IMR-90 (cell line): ENCODE results near the gene GATA3.

Experiments
- BHLHE40 ChIP-seq: fragments of 150-350 bp; IDR thresholded peaks from 2 replicates; pipeline ENCODE4 v1.6.1; 2016; ENCODE audit warnings: mild to moderate bottlenecking, low read depth, low read length
- CTCF ChIP-seq: conservative IDR thresholded peaks from 2 replicates; pipeline ENCODE4 v1.5.1; 2012; ENCODE audit warnings: mild to moderate bottlenecking, low read depth, low read length, improper control_type of control experiment
- MAZ ChIP-seq: IDR thresholded peaks from 2 replicates; pipeline ENCODE4 v1.6.1; 2012; ENCODE audit warnings: low read depth, mild to moderate bottlenecking, low read length, improper control_type of control experiment, moderate library complexity, borderline replicate concordance
- MXI1 ChIP-seq: IDR thresholded peaks from 2 replicates; pipeline ENCODE4 v1.6.1; 2012; ENCODE audit warnings: low read depth, mild to moderate bottlenecking, low read length, moderate library complexity, borderline replicate concordance
- POLR2A ChIP-seq: IDR thresholded peaks from 2 replicates; pipeline ENCODE4 v1.6.1; 2012; ENCODE audit warnings: mild to moderate bottlenecking, low read depth, low read length
- RAD21 ChIP-seq: IDR thresholded peaks from 2 replicates; pipeline ENCODE4 v1.6.1; 2012; ENCODE audit warnings: low read length, improper control_type of control experiment
- RFX5 ChIP-seq: IDR thresholded peaks from 2 replicates; pipeline ENCODE4 v1.8.0; 2012; ENCODE audit warnings: low read depth, mild to moderate bottlenecking, low read length, moderate library complexity
- TF ChIP-seq, protein P1 (sequence below): fragments of 150-350 bp; IDR thresholded peaks from 2 replicates; pipeline ENCODE4 v1.6.1; 2016; ENCODE audit warnings: low read depth, mild to moderate bottlenecking, low read length, moderate library complexity, borderline replicate concordance
- TF ChIP-seq, protein P2 (sequence below): fragments of 150-350 bp; IDR thresholded peaks from 2 replicates; pipeline ENCODE4 v1.6.1; 2017; ENCODE audit warnings: mild to moderate bottlenecking, antibody characterized with exemption, low read length, low read depth

DNA sequence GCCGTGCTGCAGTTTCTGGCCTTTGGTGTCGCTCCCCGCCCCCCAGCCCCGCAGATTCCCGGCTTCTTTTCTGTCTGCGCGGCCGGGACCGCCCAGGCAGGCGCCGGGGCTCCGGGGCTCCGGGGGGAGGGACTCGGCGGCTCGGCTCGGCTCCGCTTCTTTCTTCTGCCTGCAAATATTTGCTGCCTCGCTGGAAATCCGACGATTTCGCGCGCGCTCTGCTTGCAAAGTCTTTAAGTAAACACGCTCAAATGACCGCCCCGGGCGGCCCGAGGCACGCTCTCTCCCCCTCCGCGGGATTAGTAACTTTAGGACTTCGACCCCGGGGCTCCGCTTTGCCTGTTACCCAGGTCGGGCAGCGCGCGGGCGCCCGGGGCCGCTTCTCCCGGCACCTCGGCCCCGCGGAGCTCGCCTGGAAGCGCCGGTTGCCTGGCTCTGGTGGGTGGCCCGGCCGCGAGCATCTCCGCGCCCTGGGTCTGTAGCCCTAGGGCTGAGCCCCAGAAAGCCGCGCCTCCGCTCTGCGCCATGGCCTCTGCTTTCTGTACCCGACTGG is 3.9 kb upstream of the GATA3 start:
- no peak for TF ChIP-seq POLR2A
- TF ChIP-seq, protein P1, sequence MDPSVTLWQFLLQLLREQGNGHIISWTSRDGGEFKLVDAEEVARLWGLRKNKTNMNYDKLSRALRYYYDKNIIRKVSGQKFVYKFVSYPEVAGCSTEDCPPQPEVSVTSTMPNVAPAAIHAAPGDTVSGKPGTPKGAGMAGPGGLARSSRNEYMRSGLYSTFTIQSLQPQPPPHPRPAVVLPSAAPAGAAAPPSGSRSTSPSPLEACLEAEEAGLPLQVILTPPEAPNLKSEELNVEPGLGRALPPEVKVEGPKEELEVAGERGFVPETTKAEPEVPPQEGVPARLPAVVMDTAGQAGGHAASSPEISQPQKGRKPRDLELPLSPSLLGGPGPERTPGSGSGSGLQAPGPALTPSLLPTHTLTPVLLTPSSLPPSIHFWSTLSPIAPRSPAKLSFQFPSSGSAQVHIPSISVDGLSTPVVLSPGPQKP, result no peak
- TF ChIP-seq CTCF, result no peak
- no peak for TF ChIP-seq RFX5
- TF ChIP-seq RAD21, result no peak
- TF ChIP-seq MAZ, result no peak
- TF ChIP-seq, protein P2, sequence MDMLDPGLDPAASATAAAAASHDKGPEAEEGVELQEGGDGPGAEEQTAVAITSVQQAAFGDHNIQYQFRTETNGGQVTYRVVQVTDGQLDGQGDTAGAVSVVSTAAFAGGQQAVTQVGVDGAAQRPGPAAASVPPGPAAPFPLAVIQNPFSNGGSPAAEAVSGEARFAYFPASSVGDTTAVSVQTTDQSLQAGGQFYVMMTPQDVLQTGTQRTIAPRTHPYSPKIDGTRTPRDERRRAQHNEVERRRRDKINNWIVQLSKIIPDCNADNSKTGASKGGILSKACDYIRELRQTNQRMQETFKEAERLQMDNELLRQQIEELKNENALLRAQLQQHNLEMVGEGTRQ, result no peak
- no peak for TF ChIP-seq BHLHE40
- no peak for TF ChIP-seq MXI1
